ENCODE results near the gene TMOD3.

Gene TMOD3

GRCh38 chr15:51828621-51829375 lies 655 bp upstream of the TMOD3 start:
- no peak for DNase-seq

GRCh38 chr15:51830276-51830806 lies 888 bp downstream of the TMOD3 start:
- DNase-seq: no peak

GRCh38 chr15:51833772-51834171 lies 4.3 kb downstream of the TMOD3 start:
- DNase-seq: no peak

- DNase-seq: no peak
These were observed 8.4 kb downstream of the TMOD3 start for GRCh38 chr15:51837792-51838251.

GRCh38 chr15:51838270-51838669 lies 8.8 kb downstream of the TMOD3 start:
- DNase-seq: no peak

GRCh38 chr15:51840692-51841091 lies 11.2 kb downstream of the TMOD3 start:
- DNase-seq: no peak

GRCh38 chr15:51841406-51842040 lies 12.1 kb downstream of the TMOD3 start:
- DNase-seq: no peak

GRCh38 chr15:51842265-51842664 lies 12.8 kb downstream of the TMOD3 start:
- DNase-seq: no peak

- DNase-seq: no peak
These were observed 13.6 kb downstream of the TMOD3 start for GRCh38 chr15:51842852-51843737.

- DNase-seq: no peak
These were observed 15.4 kb downstream of the TMOD3 start for GRCh38 chr15:51844747-51845426.

- no peak for DNase-seq
These were observed 16.6 kb downstream of the TMOD3 start for GRCh38 chr15:51846066-51846462.

- no peak for DNase-seq
These were observed 17.2 kb downstream of the TMOD3 start for GRCh38 chr15:51846463-51847230.

GRCh38 chr15:51848811-51849210 lies 19.4 kb downstream of the TMOD3 start:
- no peak for DNase-seq

- no peak for DNase-seq
These were observed 20.4 kb downstream of the TMOD3 start for GRCh38 chr15:51849860-51850259.

GRCh38 chr15:51853998-51854397 lies 24.5 kb downstream of the TMOD3 start:
- DNase-seq: no peak

- DNase-seq: no peak
These were observed 26.2 kb downstream of the TMOD3 start for GRCh38 chr15:51855612-51856011.

GRCh38 chr15:51856714-51857380 lies 27.4 kb downstream of the TMOD3 start:
- no peak for DNase-seq

GRCh38 chr15:51861557-51862359 lies 32.3 kb downstream of the TMOD3 start:
- DNase-seq: no peak

- DNase-seq: no peak
These were observed 33.7 kb downstream of the TMOD3 start for GRCh38 chr15:51863131-51863530.

- no peak for DNase-seq
These were observed 35.1 kb downstream of the TMOD3 start for GRCh38 chr15:51864408-51865056.

Measured in NCI-H1092 (cell line).